Measurements from ENCODE around the gene TRIP11. TPM values are rescaled to one million over a fixed set of nuclear protein-coding genes. Genes with fewer than 3 reads are reported as not detected.

Gene TRIP11
- total RNA-seq, 2 experiments from 2014 or later, result 15.1 to 44.4 TPM

GRCh38 chr14:92021523-92021922 is 18.3 kb downstream of the TRIP11 start:
- H3K27ac ChIP-seq (ENCODE audit: low read depth, low read length, poor library complexity, severe bottlenecking), result no peak overlapping the region
- BruUV-seq (replicated peaks), result no TSS peak
- H3K9me3 ChIP-seq (ENCODE audit: low read length), result no peaks in the 10 kb centered on the region
- H4K20me1 ChIP-seq (ENCODE audit: insufficient read depth, low read length), result no peaks in the 10 kb centered on the region
- H3K4me1 ChIP-seq (ENCODE audit: insufficient read depth, low read length, poor library complexity, severe bottlenecking), result no peaks in the 10 kb centered on the region
- TF ChIP-seq CTCF (conservative IDR thresholded peaks at IDR 0.05; ENCODE audit: low read length), result no peak
- no peak for TF ChIP-seq EZH2phosphoT487 (IDR thresholded peaks at IDR 0.05; ENCODE audit: borderline replicate concordance, low read depth, low read length)
- H3K9me2 ChIP-seq (ENCODE audit: insufficient read depth, low read length), result no peaks in the 10 kb centered on the region
- DNase-seq (ENCODE audit: low spot score), result no peak
- no peak overlapping the region for H3K4me2 ChIP-seq (ENCODE audit: low read length)
- H2AFZ ChIP-seq (ENCODE audit: low read length), result no peak overlapping the region
- POLR2A ChIA-PET, result interaction anchor here (1.2 kb wide), 1 partner anchor 12 kb away, joined by 3 read pairs; no protein-coding TSS in a partner anchor
- H3K4me3 ChIP-seq (ENCODE audit: low read depth, low read length, poor library complexity, severe bottlenecking), result no peak overlapping the region
- H3K36me3 ChIP-seq (ENCODE audit: insufficient read depth, low read length), result peaks cover 77% of the 10 kb centered on the region
- intact Hi-C loops (cut with micrococcal nuclease; ENCODE audit: unreplicated experiment), result no loop called here
- CTCF ChIA-PET (ENCODE audit: unreplicated experiment), result no interaction called here
- peaks cover 5% of the 10 kb centered on the region; the same call in 1 of the 2 replicates for H3K79me2 ChIP-seq (ENCODE audit: insufficient read depth, low read depth, low read length)

GRCh38 chr14:92014040-92014439 is 25.8 kb downstream of the TRIP11 start:
- Histone ChIP-seq H3K4me1 (ENCODE audit: insufficient read depth, low read length, poor library complexity, severe bottlenecking) (no peaks in the 10 kb centered on the region), H3K9me3 (ENCODE audit: low read length) (no peaks in the 10 kb centered on the region), H3K9me2 (ENCODE audit: insufficient read depth, low read length) (no peaks in the 10 kb centered on the region), H3K79me2 (ENCODE audit: insufficient read depth, low read depth, low read length) (no peaks in the 10 kb centered on the region; the same call in 1 of the 2 replicates), H3K4me2 (ENCODE audit: low read length) (no peak overlapping the region), H3K27ac (ENCODE audit: low read depth, low read length, poor library complexity, severe bottlenecking) (no peak overlapping the region), H4K20me1 (ENCODE audit: insufficient read depth, low read length) (no peaks in the 10 kb centered on the region), H3K4me3 (ENCODE audit: low read depth, low read length, poor library complexity, severe bottlenecking) (no peak overlapping the region), H2AFZ (ENCODE audit: low read length) (no peak overlapping the region), H3K36me3 (ENCODE audit: insufficient read depth, low read length) (peaks cover 83% of the 10 kb centered on the region)
- ChIA-PET POLR2A (interaction anchor here (0.7 kb wide), 1 partner anchor 486 kb away, joined by 3 read pairs; no protein-coding TSS in a partner anchor), CTCF (ENCODE audit: unreplicated experiment) (no interaction called here)
- intact Hi-C loops (cut with micrococcal nuclease; ENCODE audit: unreplicated experiment), result no loop called here
- TSS peak; percentile 44 for BruUV-seq (replicated peaks)
- TF ChIP-seq CTCF (conservative IDR thresholded peaks at IDR 0.05; ENCODE audit: low read length), result no peak
- no peak for TF ChIP-seq EZH2phosphoT487 (IDR thresholded peaks at IDR 0.05; ENCODE audit: borderline replicate concordance, low read depth, low read length)
- no peak for DNase-seq (ENCODE audit: low spot score)

- no peaks in the 10 kb centered on the region for H3K9me3 ChIP-seq (ENCODE audit: low read length)
- no peaks in the 10 kb centered on the region for H3K79me2 ChIP-seq (ENCODE audit: insufficient read depth, low read depth, low read length)
- CTCF ChIA-PET (ENCODE audit: unreplicated experiment), result no interaction called here
- peaks cover 88% of the 10 kb centered on the region for H3K36me3 ChIP-seq (ENCODE audit: insufficient read depth, low read length)
- POLR2A ChIA-PET, result interaction anchor here (1.6 kb wide), 1 partner anchor 10 kb away, joined by 4 read pairs; no protein-coding TSS in a partner anchor
- no peaks in the 10 kb centered on the region for H4K20me1 ChIP-seq (ENCODE audit: insufficient read depth, low read length)
- H3K4me1 ChIP-seq (ENCODE audit: insufficient read depth, low read length, poor library complexity, severe bottlenecking), result no peaks in the 10 kb centered on the region
- no peak overlapping the region for H3K4me3 ChIP-seq (ENCODE audit: low read depth, low read length, poor library complexity, severe bottlenecking)
- intact Hi-C loops (cut with micrococcal nuclease; ENCODE audit: unreplicated experiment), result no loop called here
- no peak for DNase-seq (ENCODE audit: low spot score)
- TF ChIP-seq CTCF (conservative IDR thresholded peaks at IDR 0.05; ENCODE audit: low read length) (no peak), EZH2phosphoT487 (IDR thresholded peaks at IDR 0.05; ENCODE audit: borderline replicate concordance, low read depth, low read length) (no peak)
- H3K9me2 ChIP-seq (ENCODE audit: insufficient read depth, low read length), result no peaks in the 10 kb centered on the region
- no peak overlapping the region for H2AFZ ChIP-seq (ENCODE audit: low read length)
- H3K4me2 ChIP-seq (ENCODE audit: low read length), result no peak overlapping the region
- BruUV-seq (replicated peaks), result no TSS peak
- no peak overlapping the region for H3K27ac ChIP-seq (ENCODE audit: low read depth, low read length, poor library complexity, severe bottlenecking)
Observed at GRCh38 chr14:92012121-92012748, 27.6 kb downstream of the TRIP11 start.

Data from OCI-LY7 (cell line).